Measurements from ENCODE around the gene MAP3K14. TPM values are rescaled to one million over a fixed set of nuclear protein-coding genes. Genes with fewer than 3 reads are reported as not detected.

Gene MAP3K14
- total RNA-seq, 2 donors from 2014 or later: 12.5 to 16.1 TPM

GRCh38 chr17:45311760-45312476 is 4.9 kb downstream of the MAP3K14 start:
- intact Hi-C loops (cut with DNase I): no loop called here
- TF ChIP-seq POLR2AphosphoS5 (IDR thresholded peaks at IDR 0.05): peak; percentile 44
- TF ChIP-seq POLR2A (IDR thresholded peaks at IDR 0.05): peak; percentile 41
- no peak for TF ChIP-seq CTCF (IDR thresholded peaks at IDR 0.05)
- no peaks in the 10 kb centered on the region for H3K27me3 ChIP-seq (replicated peaks; ENCODE audit: insufficient read depth)
- no peaks in the 10 kb centered on the region for H3K9me3 ChIP-seq
- H3K4me1 ChIP-seq (replicated peaks): peaks cover 26% of the 10 kb centered on the region
- WGBS: 20% methylated on average over 10 of the region's 10 CpGs
- H3K4me3 ChIP-seq: no peak overlapping the region
- peak; percentile 53 for DNase-seq (ENCODE audit: low spot score)
- no peaks in the 10 kb centered on the region for H3K36me3 ChIP-seq
- peak overlapping the region; percentile 69 to 74 for H3K27ac ChIP-seq

- intact Hi-C loops (cut with DNase I): no loop called here
These were observed 5.4 kb downstream of the MAP3K14 start for GRCh38 chr17:45311401-45311759.

GRCh38 chr17:45310380-45311324 is 6.2 kb downstream of the MAP3K14 start:
- H3K4me1 ChIP-seq (replicated peaks): peaks cover 26% of the 10 kb centered on the region
- H3K9me3 ChIP-seq: no peaks in the 10 kb centered on the region
- TF ChIP-seq CTCF (IDR thresholded peaks at IDR 0.05): no peak
- TF ChIP-seq POLR2AphosphoS5 (IDR thresholded peaks at IDR 0.05): peak; percentile 42
- no peak for DNase-seq (ENCODE audit: low spot score)
- 15% methylated on average over 3 of the region's 3 CpGs for WGBS
- no peak overlapping the region for H3K4me3 ChIP-seq
- H3K36me3 ChIP-seq: no peaks in the 10 kb centered on the region
- intact Hi-C loops (cut with DNase I): no loop called here
- H3K27ac ChIP-seq: peak overlapping the region; percentile 69 to 74
- H3K27me3 ChIP-seq (replicated peaks; ENCODE audit: insufficient read depth): no peaks in the 10 kb centered on the region

More at GRCh38 chr17:45311401-45311759, 5.4 kb downstream of the MAP3K14 start:
- no peaks in the 10 kb centered on the region for H3K27me3 ChIP-seq (replicated peaks; ENCODE audit: insufficient read depth)
- no peaks in the 10 kb centered on the region for H3K9me3 ChIP-seq
- no peak for TF ChIP-seq CTCF (IDR thresholded peaks at IDR 0.05)
- no peak for TF ChIP-seq POLR2AphosphoS5 (IDR thresholded peaks at IDR 0.05)
- no peak for TF ChIP-seq POLR2A (IDR thresholded peaks at IDR 0.05)
- WGBS: 60% methylated on average over 4 of the region's 4 CpGs
- H3K4me3 ChIP-seq: no peak overlapping the region
- DNase-seq (ENCODE audit: low spot score): no peak
- H3K4me1 ChIP-seq (replicated peaks): peaks cover 26% of the 10 kb centered on the region
- H3K36me3 ChIP-seq: no peaks in the 10 kb centered on the region
- H3K27ac ChIP-seq: peak overlapping the region; percentile 69 to 74

- no peaks in the 10 kb centered on the region for H3K9me3 ChIP-seq
- H3K4me3 ChIP-seq: no peak overlapping the region
- WGBS: 85% methylated on average over 4 of the region's 4 CpGs
- peaks cover 26% of the 10 kb centered on the region for H3K4me1 ChIP-seq (replicated peaks)
- intact Hi-C loops (cut with DNase I): no loop called here
- TF ChIP-seq POLR2AphosphoS5 (IDR thresholded peaks at IDR 0.05): no peak
- no peak for TF ChIP-seq CTCF (IDR thresholded peaks at IDR 0.05)
- no peak for TF ChIP-seq POLR2A (IDR thresholded peaks at IDR 0.05)
- DNase-seq (ENCODE audit: low spot score): no peak
- no peaks in the 10 kb centered on the region for H3K27me3 ChIP-seq (replicated peaks; ENCODE audit: insufficient read depth)
- H3K36me3 ChIP-seq: no peaks in the 10 kb centered on the region
- no peak overlapping the region for H3K27ac ChIP-seq
These were observed 7.4 kb downstream of the MAP3K14 start for GRCh38 chr17:45309400-45309799.

Data from prostate gland (tissue), 2 donors.